Panc1 (cell line): Measurements from ENCODE around the gene SFRP4.

Experiments used
- CTCF ChIP-seq: fragments of 450-650 bp; IDR thresholded peaks from 2 replicates; pipeline ENCODE4 v1.5.1; 2017; ENCODE audit warnings: mild to moderate bottlenecking
- POLR2AphosphoS5 ChIP-seq: IDR thresholded peaks from 2 replicates; pipeline ENCODE4 v1.6.1; 2012; ENCODE audit warnings: mild to moderate bottlenecking, low read depth, low read length, moderate library complexity
- REST ChIP-seq, 2 experiments: IDR thresholded peaks; 2 replicates each; pipeline ENCODE4 v1.6.1; 2011 to 2012; ENCODE audit warnings: low read depth in 2 of 2, control low read depth in 1 of 2, low read length in 1 of 2, mild to moderate bottlenecking in 1 of 2, moderate library complexity in 1 of 2; ENCODE audit not compliant: insufficient read depth in 1 of 2
- TCF7L2 ChIP-seq: IDR thresholded peaks from 2 replicates; pipeline ENCODE4 v1.6.1; 2011; ENCODE audit warnings: mild to moderate bottlenecking, low read depth, low read length, inconsistent platforms

GRCh38 chr7:37901890-37902524 lies 14.6 kb downstream of the SFRP4 start:
- no peak for TF ChIP-seq CTCF
- TF ChIP-seq REST (IDR thresholded peaks at IDR 0.05; ENCODE audit: insufficient read depth in 1 of 2, low read depth in 2 of 2, low read length in 1 of 2): no peak
- TF ChIP-seq TCF7L2: no peak
- no peak for TF ChIP-seq POLR2AphosphoS5
